Chondrocyte (in vitro differentiated cells): ENCODE data around the gene RAB40C. TPM values are rescaled to one million over a fixed set of nuclear protein-coding genes. Genes with fewer than 3 reads are reported as not detected.

Source experiments
- DNase-seq: peaks from one replicate; pipeline ENCODE4 v3.0.0; 2021; ENCODE audit warnings: mixed read lengths, low spot score
- H3K27ac Mint-ChIP-seq: one replicate; pipeline ENCODE4 v1.8.0; 2021; ENCODE audit warnings: mild to moderate bottlenecking, moderate library complexity, mixed read lengths; ENCODE audit not compliant: unreplicated experiment
- H3K27me3 Mint-ChIP-seq: 2 replicates; pipeline ENCODE4 v1.8.0; 2021; ENCODE audit warnings: low read depth, mixed read lengths
- H3K36me3 Mint-ChIP-seq: 2 replicates; pipeline ENCODE4 v1.8.0; 2021; ENCODE audit warnings: low read depth, mixed read lengths
- H3K4me1 Mint-ChIP-seq: 2 replicates; pipeline ENCODE4 v1.8.0; 2021; ENCODE audit warnings: low read depth, mild to moderate bottlenecking, mixed read lengths
- H3K4me3 Mint-ChIP-seq: one replicate; pipeline ENCODE4 v1.8.0; 2021; ENCODE audit warnings: mild to moderate bottlenecking, moderate library complexity, mixed read lengths; ENCODE audit not compliant: unreplicated experiment
- H3K9me3 Mint-ChIP-seq: 2 replicates; pipeline ENCODE4 v1.8.0; 2021; ENCODE audit warnings: low read depth, mixed read lengths
- total RNA-seq: library from RNA; stranded (reverse); gene quantifications from 3 replicates; pipeline ENCODE4 v1.2.1, GENCODE V29; 2021
- TF ChIP-seq, protein P1 (sequence below): fragments of 200-600 bp; sonication (generic); IDR thresholded peaks from 2 replicates; pipeline ENCODE4 v1.5.0; 2021; ENCODE audit warnings: antibody characterized with exemption, mild to moderate bottlenecking, moderate library complexity

RAB40C gene
- total RNA-seq, 1 donor from 2014 or later, result 19.6 TPM

GRCh38 chr16:648781-649589, 59.1 kb downstream of the RAB40C start, which contains the start of gene WDR90:
TSS of gene WDR90 (plus strand) at chr16:649365. CDS start at chr16:649417, 52 bp downstream.
- Mint-ChIP-seq H3K27me3 (no peaks in the 10 kb centered on the region), H3K9me3 (no peaks in the 10 kb centered on the region), H3K27ac (peak within 1 kb of the TSS; percentile 86), H3K36me3 (no peaks in the 10 kb centered on the region), H3K4me3 (peak within 1 kb of the TSS; percentile 77), H3K4me1 (peaks cover 12% of the 10 kb centered on the region)
- no peak for DNase-seq
- TF ChIP-seq, protein P1, sequence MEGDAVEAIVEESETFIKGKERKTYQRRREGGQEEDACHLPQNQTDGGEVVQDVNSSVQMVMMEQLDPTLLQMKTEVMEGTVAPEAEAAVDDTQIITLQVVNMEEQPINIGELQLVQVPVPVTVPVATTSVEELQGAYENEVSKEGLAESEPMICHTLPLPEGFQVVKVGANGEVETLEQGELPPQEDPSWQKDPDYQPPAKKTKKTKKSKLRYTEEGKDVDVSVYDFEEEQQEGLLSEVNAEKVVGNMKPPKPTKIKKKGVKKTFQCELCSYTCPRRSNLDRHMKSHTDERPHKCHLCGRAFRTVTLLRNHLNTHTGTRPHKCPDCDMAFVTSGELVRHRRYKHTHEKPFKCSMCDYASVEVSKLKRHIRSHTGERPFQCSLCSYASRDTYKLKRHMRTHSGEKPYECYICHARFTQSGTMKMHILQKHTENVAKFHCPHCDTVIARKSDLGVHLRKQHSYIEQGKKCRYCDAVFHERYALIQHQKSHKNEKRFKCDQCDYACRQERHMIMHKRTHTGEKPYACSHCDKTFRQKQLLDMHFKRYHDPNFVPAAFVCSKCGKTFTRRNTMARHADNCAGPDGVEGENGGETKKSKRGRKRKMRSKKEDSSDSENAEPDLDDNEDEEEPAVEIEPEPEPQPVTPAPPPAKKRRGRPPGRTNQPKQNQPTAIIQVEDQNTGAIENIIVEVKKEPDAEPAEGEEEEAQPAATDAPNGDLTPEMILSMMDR, result no peak

GRCh38 chr16:649631-650030, 59.8 kb downstream of the RAB40C start:
- Mint-ChIP-seq H3K4me1 (peaks cover 12% of the 10 kb centered on the region), H3K36me3 (no peaks in the 10 kb centered on the region), H3K4me3 (peak overlapping the region; percentile 60), H3K27me3 (no peaks in the 10 kb centered on the region), H3K27ac (no peak overlapping the region), H3K9me3 (no peaks in the 10 kb centered on the region)
- no peak for DNase-seq
- TF ChIP-seq, protein P1, result no peak

GRCh38 chr16:651844-652243, 62.0 kb downstream of the RAB40C start:
- Mint-ChIP-seq H3K4me3 (no peak overlapping the region), H3K9me3 (no peaks in the 10 kb centered on the region), H3K4me1 (peaks cover 12% of the 10 kb centered on the region), H3K36me3 (no peaks in the 10 kb centered on the region), H3K27me3 (no peaks in the 10 kb centered on the region), H3K27ac (no peak overlapping the region)
- no peak for DNase-seq
- TF ChIP-seq, protein P1, result no peak

- Mint-ChIP-seq H3K4me1 (peaks cover 12% of the 10 kb centered on the region), H3K4me3 (no peak overlapping the region), H3K36me3 (no peaks in the 10 kb centered on the region), H3K9me3 (no peaks in the 10 kb centered on the region), H3K27me3 (no peaks in the 10 kb centered on the region), H3K27ac (no peak overlapping the region)
- TF ChIP-seq, protein P1, result no peak
- DNase-seq, result no peak
Observed at GRCh38 chr16:652454-653305, 62.8 kb downstream of the RAB40C start.

DNA sequence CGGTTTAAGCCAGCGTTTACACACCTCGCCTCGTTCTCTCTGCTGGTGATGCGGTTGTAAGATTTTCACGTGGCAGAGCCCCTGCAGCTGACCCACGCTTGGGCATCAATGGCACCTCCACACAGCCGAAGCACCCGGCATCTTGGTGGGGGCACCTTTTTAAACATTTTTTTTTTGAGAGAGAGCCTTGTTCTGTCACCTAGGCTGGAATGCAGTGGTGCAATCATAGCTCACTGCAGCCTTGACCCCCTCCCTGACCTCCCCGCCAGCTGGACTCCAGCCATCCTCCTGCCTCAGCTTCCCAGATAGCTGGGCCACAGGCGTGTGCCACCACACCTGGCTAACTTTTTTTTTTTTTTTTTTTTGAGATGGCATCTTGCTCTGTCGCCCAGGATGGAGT, 64.2 kb downstream of the RAB40C start:
- Mint-ChIP-seq H3K9me3 (no peaks in the 10 kb centered on the region), H3K4me3 (no peak overlapping the region), H3K27ac (no peak overlapping the region), H3K27me3 (no peaks in the 10 kb centered on the region), H3K4me1 (peaks cover 4% of the 10 kb centered on the region), H3K36me3 (no peaks in the 10 kb centered on the region)
- DNase-seq, result no peak
- TF ChIP-seq, protein P1, result no peak
